Measurements from ENCODE around the gene NELL1. TPM values are rescaled to one million over a fixed set of nuclear protein-coding genes. Genes with fewer than 3 reads are reported as not detected.

The NELL1 gene
- total RNA-seq, 1 donor from 2014 or later, result not detected

- DNase-seq (ENCODE audit: low spot score), result no peak
Measured at GRCh38 chr11:20873054-20873453, 203.7 kb downstream of the NELL1 start.

GRCh38 chr11:20874358-20874757, 205.0 kb downstream of the NELL1 start:
- no peak for DNase-seq (ENCODE audit: low spot score)

GRCh38 chr11:20875889-20876288, 206.5 kb downstream of the NELL1 start:
- no peak for DNase-seq (ENCODE audit: low spot score)

GRCh38 chr11:20876738-20877137, 207.4 kb downstream of the NELL1 start:
- DNase-seq (ENCODE audit: low spot score), result no peak

- DNase-seq (ENCODE audit: low spot score), result no peak
Measured at GRCh38 chr11:20880094-20880493, 210.7 kb downstream of the NELL1 start.

GRCh38 chr11:20881328-20882079, 212.1 kb downstream of the NELL1 start:
- no peak for DNase-seq (ENCODE audit: low spot score)

GRCh38 chr11:20887137-20887536, 217.8 kb downstream of the NELL1 start:
- no peak for DNase-seq (ENCODE audit: low spot score)

GRCh38 chr11:20894296-20894695, 224.9 kb downstream of the NELL1 start:
- DNase-seq (ENCODE audit: low spot score), result no peak

- DNase-seq (ENCODE audit: low spot score), result no peak
Measured at GRCh38 chr11:20909995-20910726, 240.8 kb downstream of the NELL1 start.

GRCh38 chr11:20910733-20911132, 241.3 kb downstream of the NELL1 start:
- DNase-seq (ENCODE audit: low spot score), result no peak

GRCh38 chr11:20912065-20912821, 242.9 kb downstream of the NELL1 start:
- no peak for DNase-seq (ENCODE audit: low spot score)

GRCh38 chr11:20912922-20913512, 243.6 kb downstream of the NELL1 start:
- no peak for DNase-seq (ENCODE audit: low spot score)

- DNase-seq (ENCODE audit: low spot score), result no peak
Measured at GRCh38 chr11:20917306-20917705, 247.9 kb downstream of the NELL1 start.

- no peak for DNase-seq (ENCODE audit: low spot score)
Measured at GRCh38 chr11:20926799-20927540, 257.6 kb downstream of the NELL1 start.

- DNase-seq (ENCODE audit: low spot score), result no peak
Measured at GRCh38 chr11:20931029-20931428, 261.6 kb downstream of the NELL1 start.

- no peak for DNase-seq (ENCODE audit: low spot score)
Measured at GRCh38 chr11:20933086-20933485, 263.7 kb downstream of the NELL1 start.

- DNase-seq (ENCODE audit: low spot score), result no peak
Measured at GRCh38 chr11:20933958-20934357, 264.6 kb downstream of the NELL1 start.

GRCh38 chr11:20934516-20934915, 265.1 kb downstream of the NELL1 start:
- no peak for DNase-seq (ENCODE audit: low spot score)

- DNase-seq (ENCODE audit: low spot score), result no peak
Measured at GRCh38 chr11:20937826-20938225, 268.4 kb downstream of the NELL1 start.

- no peak for DNase-seq (ENCODE audit: low spot score)
Measured at GRCh38 chr11:20949585-20949984, 280.2 kb downstream of the NELL1 start.

GRCh38 chr11:20962581-20962980, 293.2 kb downstream of the NELL1 start:
- DNase-seq (ENCODE audit: low spot score), result no peak
